ENCODE measurements around the gene ERICH6.

DNA sequence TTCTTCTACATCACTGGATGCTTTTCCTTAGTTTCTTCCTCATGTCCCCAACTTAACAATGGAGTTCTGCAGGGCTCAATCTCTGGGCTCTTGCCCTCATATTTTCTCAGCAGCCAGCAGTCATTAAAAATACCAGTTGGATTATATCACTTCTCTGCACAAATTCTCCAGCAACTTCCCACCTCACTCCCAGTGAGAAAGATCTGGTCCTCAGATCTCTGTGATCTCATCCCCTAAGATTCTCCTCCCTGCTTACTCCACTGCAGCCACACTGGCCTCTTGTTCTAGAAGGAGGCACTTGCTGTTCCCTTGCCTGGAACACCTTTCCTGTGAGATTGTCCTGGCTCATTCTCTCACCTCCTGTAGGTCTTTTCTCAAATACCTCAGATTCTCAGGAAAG, 6.1 kb downstream of the ERICH6 start:
- TF ChIP-seq POLR2AphosphoS5 (IDR thresholded peaks at IDR 0.05; ENCODE audit: insufficient read depth, low read depth, low read length) (no peak), CTCF (IDR thresholded peaks at IDR 0.05; ENCODE audit: extremely low read depth in 1 of 2, insufficient read depth in 1 of 2, low read depth in 1 of 2, low read length in 2 of 2) (no peak), POLR2A (IDR thresholded peaks at IDR 0.05; ENCODE audit: low read depth, low read length) (no peak), MAX (IDR thresholded peaks at IDR 0.05; ENCODE audit: insufficient read depth, insufficient read length) (no peak), EZH2 (IDR thresholded peaks at IDR 0.05; ENCODE audit: borderline replicate concordance, low read depth, low read length, severe bottlenecking) (no peak), JUN (IDR thresholded peaks at IDR 0.05; ENCODE audit: borderline replicate concordance, insufficient read depth, insufficient read length, low read depth) (no peak), GATA2 (IDR thresholded peaks at IDR 0.05; ENCODE audit: insufficient read depth, insufficient read length, low read depth, low read length) (no peak)
